CD4-positive, CD25-positive, alpha-beta regulatory T cell (primary cell): ENCODE measurements around the gene RFX3. TPM values are rescaled to one million over a fixed set of nuclear protein-coding genes. Genes with fewer than 3 reads are reported as not detected.

Experiments used
- ATAC-seq, 2 donors: fragments of 150-1000 bp; cut with Tn5 transposase; one replicate each; pipeline ENCODE4 v1.10.0; 2021; ENCODE audit warnings: low read depth in 2 of 2, moderate number of reproducible peaks in 2 of 2, moderate library complexity in 1 of 2
- DNase-seq, 3 donors: peaks; one replicate each; pipeline versions ENCODE4 v3.0.0 to v3.0.0-alpha.2; 2012 to 2022; ENCODE audit warnings: mixed read lengths in 1 of 3
- H3K27ac ChIP-seq: one replicate; pipeline ENCODE4 v1.7.0; 2013; ENCODE audit warnings: mild to moderate bottlenecking, low read length; ENCODE audit not compliant: insufficient read depth, poor library complexity, severe bottlenecking
- H3K27me3 ChIP-seq: one replicate; pipeline ENCODE4 v1.7.0; 2013; ENCODE audit warnings: low read length; ENCODE audit not compliant: control insufficient read depth, insufficient read depth
- H3K36me3 ChIP-seq: one replicate; pipeline ENCODE4 v1.7.0; 2013; ENCODE audit warnings: mild to moderate bottlenecking, low read length, moderate library complexity; ENCODE audit not compliant: control insufficient read depth, insufficient read depth
- H3K4me1 ChIP-seq: 2 replicates; pipeline ENCODE4 v1.7.0; 2013; ENCODE audit warnings: mild to moderate bottlenecking, low read length; ENCODE audit not compliant: insufficient read depth, control insufficient read depth, poor library complexity, severe bottlenecking
- H3K4me3 ChIP-seq: one replicate; pipeline ENCODE4 v1.7.0; 2013; ENCODE audit warnings: low read depth, mild to moderate bottlenecking, low read length, moderate library complexity
- H3K9me3 ChIP-seq, 2 experiments: 1 replicate in 1 of 2; 2 replicates in 1 of 2; pipeline ENCODE4 v1.7.0; 2013; ENCODE audit warnings: low read length in 2 of 2, mild to moderate bottlenecking in 1 of 2, moderate library complexity in 1 of 2; ENCODE audit not compliant: control insufficient read depth in 2 of 2
- H3K27ac Mint-ChIP-seq, 3 donors: one replicate each; pipeline ENCODE4 v1.8.0; 2020 to 2022; ENCODE audit warnings: mild to moderate bottlenecking in 3 of 3, mixed read lengths in 3 of 3, moderate library complexity in 2 of 3
- H3K27me3 Mint-ChIP-seq: one replicate; pipeline ENCODE4 v1.8.0; 2022; ENCODE audit warnings: mild to moderate bottlenecking, mixed read lengths
- H3K36me3 Mint-ChIP-seq: one replicate; pipeline ENCODE4 v1.8.0; 2020; ENCODE audit warnings: mixed read lengths
- H3K4me1 Mint-ChIP-seq, 4 donors: one replicate each; pipeline ENCODE4 v1.8.0; 2020 to 2022; ENCODE audit warnings: mixed read lengths in 4 of 4, mild to moderate bottlenecking in 1 of 4
- H3K4me3 Mint-ChIP-seq, 4 donors: one replicate each; pipeline ENCODE4 v1.8.0; 2020 to 2022; ENCODE audit warnings: mild to moderate bottlenecking in 4 of 4, mixed read lengths in 4 of 4, moderate library complexity in 3 of 4
- H3K9me3 Mint-ChIP-seq, 7 donors: one replicate each; pipeline ENCODE4 v1.8.0; 2020 to 2022; ENCODE audit warnings: mixed read lengths in 7 of 7, mild to moderate bottlenecking in 3 of 7, moderate library complexity in 2 of 7
- polyA plus RNA-seq, 4 donors: library from polyadenylated mRNA; unstranded; fragments of 300-500 nt; fragmentation: Illumina TruSeq; gene quantifications; one replicate each; pipeline ENCODE4 v1.2.3, GENCODE V29; 2021
- total RNA-seq: library from RNA; stranded (reverse); gene quantifications from one replicate; pipeline ENCODE4 v1.2.3, GENCODE V29; 2022

RFX3 gene
- total and polyA plus RNA-seq, 5 donors from 2014 or later, result 6.7 to 40.4 (median 7.6) TPM

GRCh38 chr9:3490957-3491356 lies 34.8 kb downstream of the RFX3 start:
- DNase-seq (no peak), ATAC-seq (no peak)
- Mint-ChIP-seq H3K4me3 (no peak overlapping the region), H3K27me3 (no peaks in the 10 kb centered on the region), H3K36me3 (peaks cover 19% of the 10 kb centered on the region), H3K4me1 (peaks cover 23 to 28% (median 24%) of the 10 kb centered on the region in 4 donors), H3K9me3 (peaks cover 0 to 4% (median 0%) of the 10 kb centered on the region in 7 donors), H3K27ac (no peak overlapping the region)
- Histone ChIP-seq H3K27ac (no peak overlapping the region), H3K27me3 (no peaks in the 10 kb centered on the region), H3K9me3 (no peaks in the 10 kb centered on the region), H3K36me3 (no peaks in the 10 kb centered on the region), H3K4me3 (no peak overlapping the region), H3K4me1 (no peaks in the 10 kb centered on the region)

GRCh38 chr9:3482578-3482977 lies 43.2 kb downstream of the RFX3 start:
- Mint-ChIP-seq H3K27me3 (no peaks in the 10 kb centered on the region), H3K4me3 (no peak overlapping the region), H3K4me1 (peaks cover 40 to 47% (median 42%) of the 10 kb centered on the region in 4 donors), H3K36me3 (peaks cover 22% of the 10 kb centered on the region), H3K9me3 (peaks cover 0 to 7% (median 0%) of the 10 kb centered on the region in 7 donors), H3K27ac (no peak overlapping the region)
- DNase-seq, result no peak
- peaks cover 20% of the 10 kb centered on the region for H3K4me1 ChIP-seq
- H3K36me3 ChIP-seq, result peaks cover 18% of the 10 kb centered on the region
- no peaks in the 10 kb centered on the region for H3K9me3 ChIP-seq
- no peak overlapping the region for H3K4me3 ChIP-seq
- no peaks in the 10 kb centered on the region for H3K27me3 ChIP-seq
- no peak overlapping the region for H3K27ac ChIP-seq
- no peak for ATAC-seq

DNA sequence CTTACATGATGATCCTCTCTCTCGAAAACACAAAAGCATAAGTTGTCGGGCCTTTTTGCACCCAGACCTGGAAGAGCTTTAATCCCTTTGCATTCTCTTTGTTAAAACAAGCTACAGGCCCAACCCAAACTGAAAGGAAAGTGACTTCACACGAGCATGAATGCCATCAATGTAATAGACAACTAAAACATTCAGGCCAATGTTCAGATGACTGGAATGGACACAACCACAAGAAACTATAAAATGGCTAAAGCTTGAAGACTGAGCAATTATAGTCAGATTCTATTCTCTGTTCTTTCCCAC lies 45.5 kb downstream of the RFX3 start:
- Histone ChIP-seq H3K27me3 (no peaks in the 10 kb centered on the region), H3K27ac (no peak overlapping the region), H3K4me3 (no peak overlapping the region), H3K9me3 (no peaks in the 10 kb centered on the region), H3K36me3 (peaks cover 18% of the 10 kb centered on the region), H3K4me1 (peaks cover 23% of the 10 kb centered on the region)
- peak overlapping the region in 1 of 4 donors; percentile 61 for H3K4me3 Mint-ChIP-seq
- H3K4me1 Mint-ChIP-seq, result peaks cover 45 to 61% (median 51%) of the 10 kb centered on the region in 4 donors
- H3K36me3 Mint-ChIP-seq, result peaks cover 16% of the 10 kb centered on the region
- peak overlapping the region in 1 of 3 donors; percentile 87 for H3K27ac Mint-ChIP-seq
- peaks cover 0 to 7% (median 0%) of the 10 kb centered on the region in 7 donors for H3K9me3 Mint-ChIP-seq
- ATAC-seq, result no peak
- DNase-seq, result no peak
- no peaks in the 10 kb centered on the region for H3K27me3 Mint-ChIP-seq

- Histone ChIP-seq H3K27me3 (no peaks in the 10 kb centered on the region), H3K27ac (peak overlapping the region; percentile 73), H3K4me1 (peaks cover 23% of the 10 kb centered on the region), H3K4me3 (peak overlapping the region; percentile 32), H3K36me3 (peaks cover 16% of the 10 kb centered on the region), H3K9me3 (no peaks in the 10 kb centered on the region)
- Mint-ChIP-seq H3K4me3 (peak overlapping the region in 3 of 4 donors; percentile 20 to 61 (median 36)), H3K36me3 (peaks cover 16% of the 10 kb centered on the region), H3K27ac (peak overlapping the region; percentile 79 to 88 (median 87)), H3K9me3 (peaks cover 0 to 7% (median 0%) of the 10 kb centered on the region in 7 donors), H3K27me3 (no peaks in the 10 kb centered on the region), H3K4me1 (peaks cover 45 to 66% (median 54%) of the 10 kb centered on the region in 4 donors)
- ATAC-seq, result no peak
- DNase-seq, result peak in 1 of 3 donors; percentile 18
Observed at GRCh38 chr9:3479514-3480352, 46.1 kb downstream of the RFX3 start.

DNA sequence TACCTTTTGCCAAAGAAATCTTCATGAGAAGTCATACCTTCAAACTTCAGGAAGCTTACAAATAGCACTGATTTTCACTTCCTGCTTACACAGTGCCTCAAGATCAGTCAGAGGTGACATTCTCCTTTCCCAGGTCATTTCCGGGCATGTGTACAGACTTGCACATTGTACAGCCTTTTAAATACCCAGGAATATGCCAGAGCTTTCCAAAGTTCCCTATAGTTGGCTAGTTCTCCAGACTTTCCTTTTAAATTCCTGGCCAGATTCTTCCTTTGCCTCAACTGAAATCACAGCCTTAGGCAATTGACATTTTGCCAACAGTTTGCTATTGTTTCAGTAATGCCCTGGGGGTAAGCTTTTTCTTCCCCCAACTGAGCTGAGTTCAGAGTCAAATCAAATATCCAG lies 47.2 kb downstream of the RFX3 start:
- peak overlapping the region; percentile 73 for H3K27ac ChIP-seq
- Mint-ChIP-seq H3K27me3 (no peaks in the 10 kb centered on the region), H3K36me3 (peaks cover 9% of the 10 kb centered on the region)

DNA sequence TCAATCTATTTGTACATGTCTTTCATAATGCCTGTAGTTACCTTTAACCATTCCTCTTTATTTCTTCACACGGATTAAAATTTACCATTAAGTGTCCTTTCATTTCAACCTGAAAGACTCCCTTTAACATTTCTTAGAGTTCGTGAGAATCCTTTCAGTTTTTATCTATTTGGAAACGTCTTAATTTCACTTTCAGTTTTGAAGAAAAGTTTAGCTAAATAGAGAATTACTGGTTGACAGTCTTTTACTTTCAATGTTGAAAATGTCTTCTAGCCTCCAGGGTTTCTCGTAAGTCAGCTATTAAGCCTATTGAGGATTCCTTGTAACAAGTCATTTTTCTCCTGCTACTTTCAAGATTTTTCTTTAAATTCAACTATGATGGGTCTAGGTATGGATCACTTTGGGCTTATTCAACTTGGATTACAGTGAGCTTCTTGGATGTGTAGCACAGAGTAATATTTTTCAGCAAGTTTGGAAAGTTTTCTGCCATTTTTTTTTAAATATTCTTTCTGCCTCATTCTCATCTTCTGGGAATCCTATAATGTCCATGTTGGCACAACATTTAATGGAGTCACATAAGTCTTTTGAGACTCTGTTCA lies 48.5 kb downstream of the RFX3 start:
- DNase-seq (peak in 2 of 3 donors; percentile 37 to 73), ATAC-seq (peak in 1 of 2 donors; percentile 35)
- Histone ChIP-seq H3K27me3 (no peaks in the 10 kb centered on the region), H3K27ac (peak overlapping the region; percentile 73), H3K36me3 (no peaks in the 10 kb centered on the region), H3K9me3 (no peaks in the 10 kb centered on the region), H3K4me1 (peaks cover 23% of the 10 kb centered on the region), H3K4me3 (peak overlapping the region; percentile 86)
- H3K4me1 Mint-ChIP-seq, result peaks cover 48 to 68% (median 62%) of the 10 kb centered on the region in 4 donors
- no peaks in the 10 kb centered on the region for H3K27me3 Mint-ChIP-seq
- peak overlapping the region; percentile 81 to 89 (median 86) for H3K4me3 Mint-ChIP-seq
- peaks cover 0 to 7% (median 0%) of the 10 kb centered on the region in 7 donors for H3K9me3 Mint-ChIP-seq
- peaks cover 9% of the 10 kb centered on the region for H3K36me3 Mint-ChIP-seq
- peak overlapping the region; percentile 87 to 98 (median 93) for H3K27ac Mint-ChIP-seq

More for the DNA sequence above, 47.2 kb downstream of the RFX3 start:
- Mint-ChIP-seq H3K27ac (peak overlapping the region; percentile 83 to 98 (median 87)), H3K4me3 (peak overlapping the region; percentile 81 to 89 (median 84)), H3K4me1 (peaks cover 46 to 71% (median 61%) of the 10 kb centered on the region in 4 donors), H3K9me3 (peaks cover 0 to 7% (median 0%) of the 10 kb centered on the region in 7 donors)
- H3K4me1 ChIP-seq, result peaks cover 23% of the 10 kb centered on the region
- no peaks in the 10 kb centered on the region for H3K27me3 ChIP-seq
- peak overlapping the region; percentile 86 for H3K4me3 ChIP-seq
- peak in 2 of 3 donors; percentile 11 to 55 for DNase-seq
- H3K36me3 ChIP-seq, result peaks cover 6% of the 10 kb centered on the region
- ATAC-seq, result peak; percentile 50 to 52
- no peaks in the 10 kb centered on the region for H3K9me3 ChIP-seq

GRCh38 chr9:3475300-3476020 lies 50.3 kb downstream of the RFX3 start:
- H3K27ac Mint-ChIP-seq, result peak overlapping the region in 2 of 3 donors; percentile 76 to 78
- H3K27me3 Mint-ChIP-seq, result no peaks in the 10 kb centered on the region
- H3K9me3 ChIP-seq, result no peaks in the 10 kb centered on the region
- peaks cover 51 to 72% (median 61%) of the 10 kb centered on the region in 4 donors for H3K4me1 Mint-ChIP-seq
- H3K27me3 ChIP-seq, result no peaks in the 10 kb centered on the region
- peaks cover 0 to 7% (median 0%) of the 10 kb centered on the region in 7 donors for H3K9me3 Mint-ChIP-seq
- peaks cover 23% of the 10 kb centered on the region for H3K4me1 ChIP-seq
- no peak overlapping the region for H3K4me3 ChIP-seq
- DNase-seq (no peak), ATAC-seq (no peak)
- peak overlapping the region in 2 of 4 donors; percentile 34 to 63 for H3K4me3 Mint-ChIP-seq
- H3K27ac ChIP-seq, result no peak overlapping the region
- H3K36me3 Mint-ChIP-seq, result peaks cover 14% of the 10 kb centered on the region
- H3K36me3 ChIP-seq, result no peaks in the 10 kb centered on the region
